HepG2 (cell line): ENCODE measurements around the gene CEP89. TPM values are rescaled to one million over a fixed set of nuclear protein-coding genes. Genes with fewer than 3 reads are reported as not detected.

Experiments
- ATAC-seq: fragments of 200-7000 bp; cut with Tn5 transposase; 3 replicates; pipeline ENCODE4 v1.9.1; 2020; ENCODE audit warnings: mild to moderate bottlenecking, moderate library complexity
- BruUV-seq: library from RNA; stranded (reverse); fragments of 400-500 nt; replicated peaks from 2 replicates; lab custom pipeline; 2021; lab: Mats Ljungman, UMichigan
- CTCF ChIA-PET: fragments of 300-600 bp; formaldehyde crosslinking; extraction: SDS; loops from one replicate; lab custom pipeline; 2021; ENCODE audit warnings: low total read pairs, inconsistent platforms, low intra/inter-chr PET ratio; lab: Yijun Ruan, JAX
- POLR2A ChIA-PET: fragments of 350-600 bp; sonication (Branson Sonifier 250); formaldehyde crosslinking; loops from one replicate; lab custom pipeline; 2020; ENCODE audit warnings: antibody characterized with exemption, inconsistent platforms; lab: Yijun Ruan, JAX
- DNase-seq: peaks from one replicate; pipeline ENCODE4 v3.0.0-alpha.2; 2015; ENCODE audit warnings: low spot score
- FAIRE-seq: peaks from 3 replicates; lab custom pipeline; 2011; peaks lifted over from hg19 to GRCh38; lab: Jason Lieb, UNC
- H2AFZ ChIP-seq: one replicate; pipeline ENCODE4 v1.6.1; 2011; ENCODE audit warnings: low read length, inconsistent platforms
- H3K27ac ChIP-seq: fragments of 300-600 bp; 3 replicates; pipeline ENCODE4 v1.8.0; 2011; ENCODE audit warnings: mixed run types, mild to moderate bottlenecking, mixed read lengths, low read length, inconsistent platforms; ENCODE audit not compliant: insufficient read depth; ENCODE audit errors: extremely low read length
- H3K27me3 ChIP-seq, 2 experiments: fragments of 200-600 bp in 1 of 2; 2 replicates in 1 of 2; 3 replicates in 1 of 2; pipeline versions ENCODE4 v1.6.0 to v1.8.0; 2011; ENCODE audit warnings: low read length in 2 of 2, mild to moderate bottlenecking in 2 of 2, moderate library complexity in 2 of 2, inconsistent platforms in 1 of 2; ENCODE audit not compliant: insufficient read depth in 2 of 2, control insufficient read depth in 1 of 2
- H3K36me3 ChIP-seq, 2 experiments: fragments of 200-600 bp in 1 of 2; replicated peaks in 1 of 2; 2 replicates in 1 of 2; 3 replicates in 1 of 2; pipeline versions ENCODE4 v1.5.1 to v1.8.0; 2011; ENCODE audit warnings: low read length in 2 of 2, inconsistent platforms in 1 of 2; ENCODE audit not compliant: insufficient read depth in 2 of 2, control insufficient read depth in 1 of 2
- H3K4me1 ChIP-seq: 2 replicates; pipeline ENCODE4 v1.5.1; 2012; ENCODE audit warnings: low read length, inconsistent platforms; ENCODE audit not compliant: insufficient read depth
- H3K4me2 ChIP-seq: 2 replicates; pipeline ENCODE4 v1.6.0; 2011; ENCODE audit warnings: low read depth, low read length, inconsistent platforms
- H3K4me3 ChIP-seq, 3 experiments: fragments of 200-600 bp in 1 of 3; sonication (generic), shearing (Covaris generic) in 1 of 3; replicated peaks in 1 of 3; 2 replicates each; pipeline ENCODE4 v1.5.1; 2011 to 2016; ENCODE audit warnings: low read length in 3 of 3, inconsistent platforms in 2 of 3, low read depth in 2 of 3, mild to moderate bottlenecking in 2 of 3, control low read depth in 1 of 3, mixed read lengths in 1 of 3; ENCODE audit not compliant: insufficient read depth in 1 of 3
- H3K79me2 ChIP-seq: one replicate; pipeline ENCODE4 v1.6.1; 2011; ENCODE audit warnings: low read length, inconsistent platforms; ENCODE audit not compliant: insufficient read depth
- H3K9ac ChIP-seq: 2 replicates; pipeline ENCODE4 v1.6.0; 2011; ENCODE audit warnings: mild to moderate bottlenecking, low read depth, low read length, inconsistent platforms; ENCODE audit not compliant: insufficient read depth
- H3K9me3 ChIP-seq: 2 replicates; pipeline ENCODE4 v1.5.1; 2012; ENCODE audit warnings: mild to moderate bottlenecking, low read length
- H4K20me1 ChIP-seq: 2 replicates; pipeline ENCODE4 v1.6.0; 2011; ENCODE audit warnings: inconsistent platforms, mild to moderate bottlenecking, low read length, moderate library complexity; ENCODE audit not compliant: insufficient read depth
- ATF4 ChIP-seq, 2 experiments: fragments of 450-650 bp in 1 of 2; sonication (generic) in 1 of 2; formaldehyde crosslinking; IDR thresholded peaks; 2 replicates each; pipeline versions ENCODE4 v1.5.0 to v1.8.0; 2020 to 2022; ENCODE audit warnings: mild to moderate bottlenecking in 1 of 2, missing genetic modification reagents in 1 of 2
- MBNL3 ChIP-seq: fragments of 250-450 bp; sonication (Bioruptor Pico); conservative IDR thresholded peaks from 2 replicates; pipeline ENCODE4 v1.8.0; 2022; ENCODE audit warnings: mild to moderate bottlenecking, inconsistent platforms
- NR3C1 ChIP-seq: sonication (generic); formaldehyde crosslinking; IDR thresholded peaks from 2 replicates; pipeline ENCODE4 v1.4.0; 2020; ENCODE audit warnings: missing genetic modification reagents
- POLR2A ChIP-seq, 2 experiments: IDR thresholded peaks; 2 replicates each; pipeline ENCODE4 v1.6.1; 2011; ENCODE audit warnings: low read depth in 2 of 2, low read length in 2 of 2, mild to moderate bottlenecking in 1 of 2, moderate library complexity in 1 of 2; ENCODE audit not compliant: insufficient read depth in 1 of 2
- ZBTB2 ChIP-seq: sonication (generic); formaldehyde crosslinking; IDR thresholded peaks from 2 replicates; pipeline ENCODE4 v1.8.0; 2022; ENCODE audit warnings: low read depth, missing genetic modification reagents
- ZNF124 ChIP-seq: sonication (generic); formaldehyde crosslinking; IDR thresholded peaks from 2 replicates; pipeline ENCODE4 v1.4.0; 2020; ENCODE audit warnings: missing genetic modification reagents
- ZNF253 ChIP-seq: sonication (generic); formaldehyde crosslinking; IDR thresholded peaks from 2 replicates; pipeline ENCODE4 v1.8.0; 2022; ENCODE audit warnings: mild to moderate bottlenecking, missing genetic modification reagents, borderline replicate concordance
- ZNF441 ChIP-seq: sonication (generic); formaldehyde crosslinking; IDR thresholded peaks from 2 replicates; pipeline ENCODE4 v1.7.0; 2021; ENCODE audit warnings: missing genetic modification reagents, borderline replicate concordance
- ZNF451 ChIP-seq: sonication (generic); formaldehyde crosslinking; IDR thresholded peaks from 2 replicates; pipeline ENCODE4 v1.5.0; 2020; ENCODE audit warnings: mild to moderate bottlenecking, missing genetic modification reagents
- ZNF510 ChIP-seq: sonication (generic); formaldehyde crosslinking; IDR thresholded peaks from 2 replicates; pipeline ENCODE4 v1.4.0; 2020; ENCODE audit warnings: low read depth, mild to moderate bottlenecking, missing genetic modification reagents
- ZNF703 ChIP-seq: sonication (generic); formaldehyde crosslinking; IDR thresholded peaks from 2 replicates; pipeline ENCODE4 v1.5.1; 2020; ENCODE audit warnings: missing genetic modification reagents, mild to moderate bottlenecking, moderate library complexity, borderline replicate concordance
- ZNF746 ChIP-seq: sonication (generic); formaldehyde crosslinking; IDR thresholded peaks from 2 replicates; pipeline ENCODE4 v1.8.0; 2022; ENCODE audit warnings: mild to moderate bottlenecking, missing genetic modification reagents
- ZNF788 ChIP-seq: sonication (generic); formaldehyde crosslinking; IDR thresholded peaks from 2 replicates; pipeline ENCODE4 v1.5.0; 2020; ENCODE audit warnings: mild to moderate bottlenecking, missing genetic modification reagents, borderline replicate concordance
- WGBS: methylation state at CpG from one replicate; pipeline ENCODE4 v1.1.6; 2017; ENCODE audit warnings: low lambda C conversion rate; 5-methylcytosine and 5-hydroxymethylcytosine counted together
- in situ Hi-C: cut with HindIII; loops from 2 replicates; pipeline ENCODE4 v1.10.0; 2017; ENCODE audit warnings: low pct_unique_long_range_greater_than_20kb; ENCODE audit not compliant: extremely low pct_ligation_motif_present
- intact Hi-C: fragments of 100-400 bp; cut with micrococcal nuclease; formaldehyde crosslinking; loops from one replicate; pipeline ENCODE4 v1.10.0; 2022; ENCODE audit not compliant: unreplicated experiment
- polyA plus RNA-seq, 8 experiments: library from polyadenylated mRNA; depleted of rRNA in 3 of 8; stranded (reverse) in 7 of 8; unstranded in 1 of 8; fragments of >200 nt; fragmentation: Illumina TruSeq in 4 of 8; extraction: Trizol in 4 of 8; gene quantifications; 2 replicates each; pipeline versions ENCODE4 v1.2.1 to v1.2.3, GENCODE V29; 2011 to 2016; ENCODE audit warnings: low read depth in 4 of 8, missing spikeins in 1 of 8, mixed read lengths in 1 of 8; ENCODE audit not compliant: insufficient read depth in 1 of 8
- total RNA-seq, 5 experiments: library from RNA; depleted of rRNA; stranded (reverse); fragments of >200 nt; fragmentation: Illumina TruSeq; extraction: Trizol; gene quantifications; 2 replicates each; pipeline ENCODE4 v1.2.3, GENCODE V29; 2016; ENCODE audit warnings: low read depth in 1 of 5
- TF ChIP-seq, protein P1 (sequence below): sonication (generic); formaldehyde crosslinking; IDR thresholded peaks from 2 replicates; pipeline ENCODE4 v1.8.1; 2022; ENCODE audit warnings: mild to moderate bottlenecking, missing genetic modification reagents
- TF ChIP-seq, protein P2 (sequence below): sonication (generic); formaldehyde crosslinking; conservative IDR thresholded peaks from 2 replicates; pipeline ENCODE4 v1.4.0; 2020; ENCODE audit warnings: mild to moderate bottlenecking, missing genetic modification reagents, moderate library complexity

Gene CEP89
- total and polyA plus RNA-seq, 2 of the 13 experiments (the other 11 are each of a cell fraction or from before 2014, with no cell fraction given), result 7.2 to 10.9 TPM

GRCh38 chr19:32890841-32891240 is 80.9 kb downstream of the CEP89 start:
- Histone ChIP-seq H3K9ac (no peak overlapping the region), H3K4me3 (no peak overlapping the region), H2AFZ (no peak overlapping the region), H3K27me3 (no peaks in the 10 kb centered on the region), H3K4me2 (no peak overlapping the region), H3K4me1 (no peaks in the 10 kb centered on the region), H3K79me2 (no peaks in the 10 kb centered on the region), H3K9me3 (peaks cover 14% of the 10 kb centered on the region), H4K20me1 (no peaks in the 10 kb centered on the region), H3K27ac (no peak overlapping the region), H3K36me3 (no peaks in the 10 kb centered on the region; a peak in 2 of 5 replicates)
- in situ Hi-C loops (no loop called here), intact Hi-C loops (no loop called here)
- ATAC-seq (no peak), FAIRE-seq (no peak), DNase-seq (no peak)
- 100% methylated on average over 3 of the region's 10 CpGs for WGBS
- no TSS peak for BruUV-seq
- ChIA-PET POLR2A (no interaction called here), CTCF (no interaction called here)
- TF ChIP-seq, protein P1, sequence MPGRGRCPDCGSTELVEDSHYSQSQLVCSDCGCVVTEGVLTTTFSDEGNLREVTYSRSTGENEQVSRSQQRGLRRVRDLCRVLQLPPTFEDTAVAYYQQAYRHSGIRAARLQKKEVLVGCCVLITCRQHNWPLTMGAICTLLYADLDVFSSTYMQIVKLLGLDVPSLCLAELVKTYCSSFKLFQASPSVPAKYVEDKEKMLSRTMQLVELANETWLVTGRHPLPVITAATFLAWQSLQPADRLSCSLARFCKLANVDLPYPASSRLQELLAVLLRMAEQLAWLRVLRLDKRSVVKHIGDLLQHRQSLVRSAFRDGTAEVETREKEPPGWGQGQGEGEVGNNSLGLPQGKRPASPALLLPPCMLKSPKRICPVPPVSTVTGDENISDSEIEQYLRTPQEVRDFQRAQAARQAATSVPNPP (CRISPR knock-in tag), result no peak
- TF ChIP-seq MBNL3, result no peak
- no peak for TF ChIP-seq ZNF253 (CRISPR knock-in tag)
- no peak for TF ChIP-seq ZNF510 (CRISPR knock-in tag)
- TF ChIP-seq ZNF441, result no peak
- no peak for TF ChIP-seq NR3C1
- TF ChIP-seq ZNF451 (CRISPR knock-in tag), result no peak
- no peak for TF ChIP-seq ZNF124 (CRISPR knock-in tag)
- TF ChIP-seq ATF4 (CRISPR knock-in tag; IDR thresholded peaks at IDR 0.05), result no peak
- TF ChIP-seq ZBTB2 (CRISPR knock-in tag), result no peak
- TF ChIP-seq ZNF788, result no peak
- TF ChIP-seq ZNF746 (CRISPR knock-in tag), result no peak
- TF ChIP-seq ZNF703 (CRISPR knock-in tag), result no peak
- TF ChIP-seq POLR2A (IDR thresholded peaks at IDR 0.05; ENCODE audit: insufficient read depth in 1 of 2, low read depth in 2 of 2, low read length in 2 of 2), result no peak
- TF ChIP-seq, protein P2, sequence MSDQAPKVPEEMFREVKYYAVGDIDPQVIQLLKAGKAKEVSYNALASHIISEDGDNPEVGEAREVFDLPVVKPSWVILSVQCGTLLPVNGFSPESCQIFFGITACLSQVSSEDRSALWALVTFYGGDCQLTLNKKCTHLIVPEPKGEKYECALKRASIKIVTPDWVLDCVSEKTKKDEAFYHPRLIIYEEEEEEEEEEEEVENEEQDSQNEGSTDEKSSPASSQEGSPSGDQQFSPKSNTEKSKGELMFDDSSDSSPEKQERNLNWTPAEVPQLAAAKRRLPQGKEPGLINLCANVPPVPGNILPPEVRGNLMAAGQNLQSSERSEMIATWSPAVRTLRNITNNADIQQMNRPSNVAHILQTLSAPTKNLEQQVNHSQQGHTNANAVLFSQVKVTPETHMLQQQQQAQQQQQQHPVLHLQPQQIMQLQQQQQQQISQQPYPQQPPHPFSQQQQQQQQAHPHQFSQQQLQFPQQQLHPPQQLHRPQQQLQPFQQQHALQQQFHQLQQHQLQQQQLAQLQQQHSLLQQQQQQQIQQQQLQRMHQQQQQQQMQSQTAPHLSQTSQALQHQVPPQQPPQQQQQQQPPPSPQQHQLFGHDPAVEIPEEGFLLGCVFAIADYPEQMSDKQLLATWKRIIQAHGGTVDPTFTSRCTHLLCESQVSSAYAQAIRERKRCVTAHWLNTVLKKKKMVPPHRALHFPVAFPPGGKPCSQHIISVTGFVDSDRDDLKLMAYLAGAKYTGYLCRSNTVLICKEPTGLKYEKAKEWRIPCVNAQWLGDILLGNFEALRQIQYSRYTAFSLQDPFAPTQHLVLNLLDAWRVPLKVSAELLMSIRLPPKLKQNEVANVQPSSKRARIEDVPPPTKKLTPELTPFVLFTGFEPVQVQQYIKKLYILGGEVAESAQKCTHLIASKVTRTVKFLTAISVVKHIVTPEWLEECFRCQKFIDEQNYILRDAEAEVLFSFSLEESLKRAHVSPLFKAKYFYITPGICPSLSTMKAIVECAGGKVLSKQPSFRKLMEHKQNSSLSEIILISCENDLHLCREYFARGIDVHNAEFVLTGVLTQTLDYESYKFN (CRISPR knock-in tag), result no peak
